AG09309 (cell line): ENCODE results near the gene ATP6AP1.
A peak's percentile ranks its signal among the peaks of the same experiment; 100 is the strongest.

Experiments used
- DNase-seq: peaks from one replicate; pipeline ENCODE4 v3.0.0-alpha.2; 2010; ENCODE audit warnings: low read depth
- H3K4me3 ChIP-seq: 2 replicates; pipeline ENCODE4 v1.5.1; 2011; ENCODE audit warnings: mild to moderate bottlenecking, low read depth, low read length, moderate library complexity; ENCODE audit not compliant: control insufficient read depth
- CTCF ChIP-seq: IDR thresholded peaks from 2 replicates; pipeline ENCODE4 v1.5.1; 2011; ENCODE audit warnings: mild to moderate bottlenecking, low read depth, low read length, inconsistent platforms; ENCODE audit not compliant: insufficient read depth, control insufficient read depth; ENCODE audit errors: missing control alignments

ATP6AP1 gene

GRCh38 chrX:154460326-154460725 is 31.8 kb downstream of the ATP6AP1 start:
- peak; percentile 23 for TF ChIP-seq CTCF
- DNase-seq = no peak
- H3K4me3 ChIP-seq = peak overlapping the region; percentile 86

- TF ChIP-seq CTCF = no peak
- no peak for DNase-seq
These were observed 33.9 kb downstream of the ATP6AP1 start for GRCh38 chrX:154462396-154462795.

GRCh38 chrX:154463611-154464220 is 35.2 kb downstream of the ATP6AP1 start:
- no peak for DNase-seq
- no peak for TF ChIP-seq CTCF
- H3K4me3 ChIP-seq = no peak overlapping the region

More at GRCh38 chrX:154462396-154462795, 33.9 kb downstream of the ATP6AP1 start:
- no peak overlapping the region for H3K4me3 ChIP-seq

- DNase-seq = no peak
- H3K4me3 ChIP-seq = no peak overlapping the region
- no peak for TF ChIP-seq CTCF
These were observed 36.4 kb downstream of the ATP6AP1 start for GRCh38 chrX:154464806-154465365.

- no peak for TF ChIP-seq CTCF
- no peak overlapping the region for H3K4me3 ChIP-seq
- no peak for DNase-seq
These were observed 37.1 kb downstream of the ATP6AP1 start for GRCh38 chrX:154465601-154466000.

GRCh38 chrX:154466036-154466435 is 37.6 kb downstream of the ATP6AP1 start:
- no peak for DNase-seq
- H3K4me3 ChIP-seq = no peak overlapping the region
- no peak for TF ChIP-seq CTCF
